Measurements from ENCODE around the gene GFPT1. TPM values are rescaled to one million over a fixed set of nuclear protein-coding genes. Genes with fewer than 3 reads are reported as not detected.
"Not testable (repeated sequence)": the region's sequence is repeated elsewhere in the genome, so short reads cannot be mapped to it uniquely, and the experiment has no call there.

The GFPT1 gene
- total and polyA plus RNA-seq, 2 experiments from 2014 or later: 58.2 to 80.0 TPM

- Histone ChIP-seq H3K9me2 (replicated peaks; ENCODE audit: insufficient read depth) (no peaks in the 10 kb centered on the region), H3K79me2 (peaks cover 11% of the 10 kb centered on the region), H3K4me3 (no peak overlapping the region), H2AFZ (no peak overlapping the region), H3K4me1 (ENCODE audit: insufficient read depth) (no peaks in the 10 kb centered on the region), H3K9me3 (ENCODE audit: low read depth) (no peaks in the 10 kb centered on the region), H3K27ac (no peak overlapping the region), H3K36me3 (replicated peaks; ENCODE audit: insufficient read depth, low read depth) (no peaks in the 10 kb centered on the region), H3K27me3 (no peaks in the 10 kb centered on the region), H4K20me1 (ENCODE audit: insufficient read depth, poor library complexity, severe bottlenecking) (no peaks in the 10 kb centered on the region), H3K4me2 (no peak overlapping the region)
- TF ChIP-seq EZH2 (IDR thresholded peaks at IDR 0.05; ENCODE audit: borderline replicate concordance): no peak
- TF ChIP-seq EZH2phosphoT487 (IDR thresholded peaks at IDR 0.05; ENCODE audit: low read depth, severe bottlenecking, unreplicated experiment): no peak
- TF ChIP-seq, protein P1, sequence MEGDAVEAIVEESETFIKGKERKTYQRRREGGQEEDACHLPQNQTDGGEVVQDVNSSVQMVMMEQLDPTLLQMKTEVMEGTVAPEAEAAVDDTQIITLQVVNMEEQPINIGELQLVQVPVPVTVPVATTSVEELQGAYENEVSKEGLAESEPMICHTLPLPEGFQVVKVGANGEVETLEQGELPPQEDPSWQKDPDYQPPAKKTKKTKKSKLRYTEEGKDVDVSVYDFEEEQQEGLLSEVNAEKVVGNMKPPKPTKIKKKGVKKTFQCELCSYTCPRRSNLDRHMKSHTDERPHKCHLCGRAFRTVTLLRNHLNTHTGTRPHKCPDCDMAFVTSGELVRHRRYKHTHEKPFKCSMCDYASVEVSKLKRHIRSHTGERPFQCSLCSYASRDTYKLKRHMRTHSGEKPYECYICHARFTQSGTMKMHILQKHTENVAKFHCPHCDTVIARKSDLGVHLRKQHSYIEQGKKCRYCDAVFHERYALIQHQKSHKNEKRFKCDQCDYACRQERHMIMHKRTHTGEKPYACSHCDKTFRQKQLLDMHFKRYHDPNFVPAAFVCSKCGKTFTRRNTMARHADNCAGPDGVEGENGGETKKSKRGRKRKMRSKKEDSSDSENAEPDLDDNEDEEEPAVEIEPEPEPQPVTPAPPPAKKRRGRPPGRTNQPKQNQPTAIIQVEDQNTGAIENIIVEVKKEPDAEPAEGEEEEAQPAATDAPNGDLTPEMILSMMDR (IDR thresholded peaks at IDR 0.05; ENCODE audit: poor library complexity): no peak
- DNase-seq (ENCODE audit: low spot score): no peak
Observed at GRCh38 chr2:69422198-69422597, 35.2 kb upstream of the GFPT1 start.

DNA sequence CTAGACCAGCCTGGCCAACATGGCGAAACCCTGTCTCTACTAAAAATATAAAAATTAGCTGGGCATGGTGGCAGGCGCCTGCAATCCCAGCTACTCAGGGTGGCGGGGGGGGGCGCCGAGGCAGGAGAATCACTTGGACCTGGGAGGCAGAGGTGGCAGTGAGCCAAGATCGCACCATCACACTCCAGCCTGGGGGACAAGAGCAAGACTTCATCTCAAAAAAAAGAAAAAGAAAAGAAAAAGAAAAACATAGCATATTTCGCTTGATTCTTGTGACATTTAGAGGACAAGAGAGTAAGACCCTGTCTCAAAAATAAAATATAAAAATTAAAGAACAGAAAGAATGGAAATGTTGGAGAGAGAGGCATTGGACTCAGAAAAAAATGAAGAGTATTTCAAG is 32.1 kb upstream of the GFPT1 start:
- H4K20me1 ChIP-seq (ENCODE audit: insufficient read depth, poor library complexity, severe bottlenecking); H3K36me3 ChIP-seq (replicated peaks; ENCODE audit: insufficient read depth, low read depth); H3K4me1 ChIP-seq (ENCODE audit: insufficient read depth); H3K9me3 ChIP-seq (ENCODE audit: low read depth); H3K4me2 ChIP-seq; DNase-seq (ENCODE audit: low spot score); H3K4me3 ChIP-seq; H3K9me2 ChIP-seq (replicated peaks; ENCODE audit: insufficient read depth); H3K79me2 ChIP-seq; H3K27ac ChIP-seq; H3K27me3 ChIP-seq; H2AFZ ChIP-seq: not testable (repeated sequence)
- WGBS (ENCODE audit: low lambda C conversion rate, missing lambda C conversion rate): 90% methylated on average over 7 of the region's 7 CpGs

DNA sequence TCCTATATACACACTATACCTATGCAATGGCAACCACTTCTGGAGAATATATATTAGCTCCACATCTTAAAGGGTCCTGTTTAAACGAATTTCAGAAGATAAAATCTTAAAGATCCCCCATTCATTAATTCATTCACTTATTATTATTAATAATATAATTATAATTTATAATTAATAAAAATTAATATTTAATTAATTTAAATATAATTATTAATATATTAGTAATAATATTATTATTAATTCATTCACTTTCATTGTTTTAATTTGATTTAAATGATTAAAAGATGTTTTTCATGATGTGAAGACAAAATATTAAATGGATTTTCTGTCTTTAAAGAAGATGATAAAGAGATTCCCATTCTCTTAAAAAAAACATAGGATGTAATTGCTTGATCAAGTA is 29.1 kb upstream of the GFPT1 start:
- Histone ChIP-seq H3K27ac (no peak overlapping the region), H4K20me1 (ENCODE audit: insufficient read depth, poor library complexity, severe bottlenecking) (no peaks in the 10 kb centered on the region), H3K4me3 (no peak overlapping the region), H2AFZ (no peak overlapping the region), H3K9me3 (ENCODE audit: low read depth) (no peaks in the 10 kb centered on the region), H3K9me2 (replicated peaks; ENCODE audit: insufficient read depth) (no peaks in the 10 kb centered on the region), H3K4me1 (ENCODE audit: insufficient read depth) (no peaks in the 10 kb centered on the region), H3K36me3 (replicated peaks; ENCODE audit: insufficient read depth, low read depth) (no peaks in the 10 kb centered on the region), H3K27me3 (no peaks in the 10 kb centered on the region), H3K4me2 (no peak overlapping the region), H3K79me2 (no peaks in the 10 kb centered on the region)
- no peak for TF ChIP-seq EZH2 (IDR thresholded peaks at IDR 0.05; ENCODE audit: borderline replicate concordance)
- TF ChIP-seq, protein P1 (IDR thresholded peaks at IDR 0.05; ENCODE audit: poor library complexity): no peak
- DNase-seq (ENCODE audit: low spot score): no peak
- 73% methylated on average over 1 of the region's 1 CpG for WGBS (ENCODE audit: low lambda C conversion rate, missing lambda C conversion rate)

DNA sequence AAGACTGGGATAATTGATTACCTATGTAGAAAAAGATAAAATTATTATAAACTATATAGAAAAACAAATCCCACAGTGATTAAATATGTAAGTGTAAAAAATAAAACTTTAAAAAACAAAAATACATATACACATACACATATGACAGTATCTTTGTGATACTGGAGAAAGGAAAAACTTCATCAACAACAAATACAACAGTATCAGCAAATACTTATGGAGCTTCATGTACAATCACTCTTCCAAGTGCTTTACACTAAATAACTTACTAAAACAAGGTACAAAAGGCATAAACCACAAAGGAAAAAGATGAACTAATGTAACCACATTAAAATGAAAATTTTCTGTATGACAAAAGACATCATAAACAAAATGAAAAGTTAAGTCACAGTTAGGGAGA is 24.1 kb upstream of the GFPT1 start:
- TF ChIP-seq, protein P1 (IDR thresholded peaks at IDR 0.05; ENCODE audit: poor library complexity): no peak
- TF ChIP-seq EZH2 (IDR thresholded peaks at IDR 0.05; ENCODE audit: borderline replicate concordance) (no peak), EZH2phosphoT487 (IDR thresholded peaks at IDR 0.05; ENCODE audit: low read depth, severe bottlenecking, unreplicated experiment) (no peak)
- Histone ChIP-seq H4K20me1 (ENCODE audit: insufficient read depth, poor library complexity, severe bottlenecking) (no peaks in the 10 kb centered on the region), H3K79me2 (no peaks in the 10 kb centered on the region), H3K36me3 (replicated peaks; ENCODE audit: insufficient read depth, low read depth) (no peaks in the 10 kb centered on the region), H3K9me2 (replicated peaks; ENCODE audit: insufficient read depth) (no peaks in the 10 kb centered on the region), H3K9me3 (ENCODE audit: low read depth) (no peaks in the 10 kb centered on the region), H3K4me1 (ENCODE audit: insufficient read depth) (no peaks in the 10 kb centered on the region), H2AFZ (no peak overlapping the region), H3K27me3 (no peaks in the 10 kb centered on the region), H3K27ac (no peak overlapping the region), H3K4me2 (no peak overlapping the region), H3K4me3 (no peak overlapping the region)
- DNase-seq (ENCODE audit: low spot score): no peak

All from hepatocyte (in vitro differentiated cells).